ENCODE results near the gene TSHR.
"Not testable (repeated sequence)": the region's sequence is repeated elsewhere in the genome, so short reads cannot be mapped to it uniquely, and the experiment has no call there.

The TSHR gene

GRCh38 chr14:81001447-81001846 lies 46.0 kb downstream of the TSHR start:
- no peak for DNase-seq

- DNase-seq, result no peak
Observed at GRCh38 chr14:81004575-81004974, 49.2 kb downstream of the TSHR start.

GRCh38 chr14:81005540-81006228 lies 50.3 kb downstream of the TSHR start:
- DNase-seq, result no peak

- no peak for DNase-seq
Observed at GRCh38 chr14:81006266-81006665, 50.8 kb downstream of the TSHR start.

GRCh38 chr14:81007131-81007530 lies 51.7 kb downstream of the TSHR start:
- DNase-seq, result no peak

- no peak for DNase-seq
Observed at GRCh38 chr14:81009346-81009745, 53.9 kb downstream of the TSHR start.

- no peak for DNase-seq
Observed at GRCh38 chr14:81018251-81018650, 62.8 kb downstream of the TSHR start.

- no peak for DNase-seq
Observed at GRCh38 chr14:81018684-81019083, 63.3 kb downstream of the TSHR start.

GRCh38 chr14:81019113-81019512 lies 63.7 kb downstream of the TSHR start:
- DNase-seq, result not testable (repeated sequence)

GRCh38 chr14:81023095-81023710 lies 67.8 kb downstream of the TSHR start:
- no peak for DNase-seq

GRCh38 chr14:81028461-81028860 lies 73.0 kb downstream of the TSHR start:
- DNase-seq, result no peak

GRCh38 chr14:81031488-81031887 lies 76.1 kb downstream of the TSHR start:
- no peak for DNase-seq

GRCh38 chr14:81033698-81034240 lies 78.3 kb downstream of the TSHR start:
- no peak for DNase-seq

- no peak for DNase-seq
Observed at GRCh38 chr14:81042438-81042837, 87.0 kb downstream of the TSHR start.

- no peak for DNase-seq
Observed at GRCh38 chr14:81051547-81051946, 96.1 kb downstream of the TSHR start.

- DNase-seq, result not testable (repeated sequence)
Observed at GRCh38 chr14:81054057-81054456, 98.6 kb downstream of the TSHR start.

- DNase-seq, result no peak
Observed at GRCh38 chr14:81055971-81056370, 100.5 kb downstream of the TSHR start.

- DNase-seq, result no peak
Observed at GRCh38 chr14:81062380-81062779, 107.0 kb downstream of the TSHR start.

GRCh38 chr14:81062816-81063215 lies 107.4 kb downstream of the TSHR start:
- no peak for DNase-seq

GRCh38 chr14:81066672-81067071 lies 111.3 kb downstream of the TSHR start:
- no peak for DNase-seq

GRCh38 chr14:81067156-81067555 lies 111.7 kb downstream of the TSHR start:
- no peak for DNase-seq

- DNase-seq, result no peak
Observed at GRCh38 chr14:81068176-81068782, 112.9 kb downstream of the TSHR start.

- no peak for DNase-seq
Observed at GRCh38 chr14:81070511-81070910, 115.1 kb downstream of the TSHR start.

GRCh38 chr14:81085596-81085995 lies 130.2 kb downstream of the TSHR start:
- no peak for DNase-seq
